Measurements from ENCODE around the gene TMC4.
A peak's percentile ranks its signal among the peaks of the same experiment; 100 is the strongest.
"Not testable (repeated sequence)": the region's sequence is repeated elsewhere in the genome, so short reads cannot be mapped to it uniquely, and the experiment has no call there.

Gene TMC4

GRCh38 chr19:54178581-54179261, 5.8 kb upstream of the TMC4 start:
- no peak for DNase-seq

DNA sequence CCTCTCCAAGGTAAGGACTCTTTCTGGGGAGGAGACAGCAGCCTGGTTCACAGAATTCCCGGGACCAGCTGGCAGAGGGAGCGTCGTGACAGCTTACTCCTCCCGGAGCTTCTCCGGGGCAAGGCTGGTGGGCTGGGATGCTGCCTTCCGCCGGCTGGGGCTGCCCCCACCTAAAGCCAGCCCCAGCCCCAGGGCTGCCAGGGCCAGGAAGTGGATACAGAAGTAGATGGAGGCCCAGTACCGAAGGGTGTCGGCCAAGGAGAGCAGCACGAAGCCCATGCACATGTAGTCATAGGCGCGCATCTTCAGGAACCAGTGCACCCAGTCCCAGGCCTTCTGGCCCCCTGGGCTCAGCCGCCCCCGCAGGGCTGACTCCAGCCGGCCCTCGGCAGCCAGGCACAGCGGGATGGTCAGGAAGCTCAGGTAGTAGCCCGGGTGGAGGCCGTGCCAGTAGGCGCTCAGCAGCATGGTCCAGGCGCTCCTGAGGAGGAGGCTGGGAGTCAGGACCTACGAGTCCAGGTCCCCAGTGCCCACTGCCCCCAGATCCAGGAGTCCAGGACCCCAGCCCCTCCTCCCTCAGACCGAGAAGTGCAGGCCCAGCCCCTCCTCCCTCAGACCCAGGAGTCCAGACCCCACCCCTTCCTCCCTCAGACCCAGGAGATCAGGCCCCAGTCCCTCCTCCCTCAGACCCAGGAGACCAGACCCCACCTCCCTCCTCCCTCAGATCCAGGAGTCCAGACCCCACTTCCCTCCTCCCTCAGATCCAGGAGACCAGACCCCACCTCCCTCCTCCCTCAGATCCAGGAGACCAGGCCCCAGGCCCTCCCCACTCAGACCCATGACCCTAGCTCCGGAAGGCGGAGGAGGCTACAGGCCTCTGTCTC, 1.2 kb upstream of the TMC4 start:
- no peak for DNase-seq

GRCh38 chr19:54173359-54173699, 369 bp upstream of the TMC4 start:
- no peak for DNase-seq

GRCh38 chr19:54171736-54172431, 1.1 kb downstream of the TMC4 start:
- not testable (repeated sequence) for DNase-seq

DNA sequence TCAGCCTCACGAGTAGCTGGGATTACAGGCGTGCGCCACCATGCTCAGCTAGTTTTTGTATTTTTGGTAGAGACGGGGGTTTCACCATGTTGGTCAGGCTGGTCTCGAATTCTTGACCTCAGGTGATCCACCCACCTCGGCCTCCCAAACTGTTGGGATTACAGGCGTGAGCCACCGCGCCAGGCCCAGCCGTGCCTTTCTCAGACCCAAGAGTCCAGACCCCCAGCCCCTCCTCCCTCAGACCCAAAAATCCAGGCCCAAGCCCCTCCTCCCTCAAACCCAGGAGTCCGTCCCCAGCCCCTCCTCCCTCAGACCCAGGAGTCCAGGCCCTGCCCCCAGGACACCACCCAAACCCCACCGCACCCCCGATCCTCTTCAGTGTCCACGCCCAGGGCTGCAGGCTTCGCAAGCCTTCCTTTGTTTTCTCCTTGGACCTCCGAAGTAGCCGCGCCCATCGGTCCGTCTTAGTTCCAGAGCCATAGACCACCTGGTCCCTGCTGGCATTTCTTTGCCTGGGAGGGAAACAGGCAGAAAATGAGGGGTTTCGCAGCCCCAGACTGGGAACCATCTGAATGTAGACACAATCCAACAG, 3.7 kb downstream of the TMC4 start:
- DNase-seq, result no peak

- peak; percentile 79 for DNase-seq
These were observed 4.6 kb downstream of the TMC4 start for GRCh38 chr19:54168174-54168917.

GRCh38 chr19:54165222-54165621, 7.7 kb downstream of the TMC4 start:
- DNase-seq, result no peak

DNA sequence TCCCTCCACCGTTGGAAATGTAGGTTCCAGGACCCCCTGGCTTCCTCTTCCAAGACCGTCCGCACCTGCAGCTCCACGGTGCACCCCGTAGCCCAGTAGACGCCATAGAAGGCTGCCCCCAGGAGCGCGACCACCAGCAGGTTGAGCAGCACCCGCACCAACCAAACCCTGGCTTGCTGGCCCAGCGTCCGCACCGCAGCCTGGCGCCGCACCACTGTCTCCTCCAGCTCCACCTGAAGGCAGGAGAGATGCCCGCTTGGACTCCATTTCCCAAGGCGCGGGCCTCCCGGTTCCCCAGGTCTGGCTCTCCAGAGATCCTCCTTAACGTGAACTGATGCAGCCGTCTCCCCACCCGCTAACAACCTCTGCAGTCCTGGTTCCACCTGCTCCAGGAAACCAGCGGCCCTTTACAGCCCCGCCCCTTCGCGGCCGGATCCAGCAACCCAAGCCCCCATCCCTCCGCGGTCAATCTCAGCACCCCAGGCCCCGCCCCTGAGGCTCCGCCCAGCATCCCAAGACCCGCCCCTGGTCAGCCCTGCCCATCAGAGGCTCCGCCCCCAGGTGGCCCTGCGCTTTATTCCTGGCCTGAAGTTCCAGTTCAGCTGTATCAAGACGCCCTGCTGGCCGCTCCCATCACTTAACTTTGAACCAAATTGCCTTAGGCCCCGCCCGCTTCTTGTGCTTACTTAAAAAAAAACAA, 8.4 kb downstream of the TMC4 start:
- DNase-seq, result peak; percentile 65

DNA sequence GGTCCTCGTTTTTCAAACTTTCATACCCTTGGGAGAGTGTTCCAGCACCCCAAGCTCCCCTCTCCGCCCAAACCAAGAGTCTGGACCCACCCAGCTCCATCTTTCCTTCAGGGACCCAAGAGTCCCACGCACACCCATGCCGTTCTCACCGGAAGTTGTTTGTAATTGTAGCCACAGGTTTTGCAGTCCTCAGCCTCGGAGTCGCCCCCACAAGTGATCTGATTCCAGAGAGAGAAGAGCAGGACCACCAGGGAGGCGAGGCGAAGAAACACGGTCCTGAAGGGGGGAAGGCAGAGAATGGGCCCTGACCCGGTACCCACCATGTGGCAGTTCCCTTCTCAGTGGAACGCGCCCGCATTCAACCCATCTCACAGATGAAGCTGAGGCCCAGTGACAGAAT, 10.1 kb downstream of the TMC4 start:
- DNase-seq, result no peak

- DNase-seq, result peak; percentile 70
These were observed 10.6 kb downstream of the TMC4 start for GRCh38 chr19:54162241-54162805.

DNA sequence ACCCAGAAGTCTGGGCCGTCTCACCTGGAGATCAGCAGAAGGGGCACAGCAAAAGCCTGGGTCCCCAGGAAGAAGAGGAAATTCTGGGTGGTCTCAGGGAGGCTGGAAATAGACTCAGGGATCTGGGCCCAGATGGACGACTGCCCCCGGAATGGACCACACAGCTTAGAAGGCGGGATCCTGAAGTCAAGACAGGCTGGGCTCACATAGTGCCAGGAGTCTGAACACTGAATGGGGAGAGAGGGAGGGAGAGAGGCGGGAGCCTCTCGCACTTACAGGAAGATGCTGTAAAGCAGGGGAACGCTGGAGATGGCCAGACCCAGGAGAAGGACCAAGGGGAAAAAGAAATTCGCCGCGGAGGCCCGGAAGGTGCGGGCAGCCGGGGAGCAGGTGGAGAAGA, 12.1 kb downstream of the TMC4 start:
- DNase-seq, result no peak

GRCh38 chr19:54160182-54160811, 12.7 kb downstream of the TMC4 start:
- peak; percentile 33 for DNase-seq

- DNase-seq, result peak; percentile 100
These were observed 13.4 kb downstream of the TMC4 start, which contains the start of gene LENG1 for GRCh38 chr19:54159352-54160181. LENG1 (minus strand) TSS chr19:54159721; CDS start chr19:54159695, 26 bp downstream.

- DNase-seq, result no peak
These were observed 14.1 kb downstream of the TMC4 start for GRCh38 chr19:54158812-54159351.

DNA sequence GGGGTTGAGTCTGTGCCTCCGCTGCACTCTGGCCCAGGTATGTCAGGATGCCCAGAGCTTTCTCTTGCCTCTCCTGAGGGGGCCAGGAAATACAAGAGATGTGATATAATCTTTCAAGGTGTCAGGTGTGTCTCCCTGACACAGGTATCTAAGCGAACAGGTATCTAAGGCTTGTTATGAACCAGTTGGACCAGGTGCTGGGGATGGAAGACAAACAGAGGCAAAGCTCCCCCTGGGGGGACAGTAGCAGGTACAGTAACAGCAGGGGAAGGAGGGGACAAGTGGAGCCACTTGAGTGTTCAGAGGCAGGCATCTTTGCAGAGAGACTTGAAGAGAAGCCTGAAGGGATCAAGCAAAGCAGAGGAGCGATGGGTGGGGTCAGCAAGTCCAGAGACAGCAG, 16.0 kb downstream of the TMC4 start:
- no peak for DNase-seq

DNA sequence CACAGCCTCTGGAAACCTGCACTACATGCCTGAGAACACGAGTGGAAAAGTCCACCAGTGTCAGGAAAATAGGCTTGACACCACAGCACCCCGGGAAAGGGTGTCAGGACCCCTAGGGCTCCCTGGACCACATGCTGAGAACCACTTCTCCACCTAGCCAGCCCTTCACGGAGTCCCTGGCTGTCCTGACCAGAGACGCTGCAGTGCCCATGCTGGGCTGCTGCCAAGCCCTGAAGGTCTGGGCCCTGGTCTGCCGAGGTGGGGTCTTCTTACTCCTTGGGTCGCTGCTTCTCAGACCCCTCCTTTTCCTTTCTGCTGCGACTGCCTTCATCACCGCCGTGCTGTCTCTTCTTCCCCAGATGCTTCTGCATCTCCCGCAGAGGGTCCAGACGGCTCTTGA, 16.5 kb downstream of the TMC4 start:
- DNase-seq, result no peak

- DNase-seq, result no peak
These were observed 17.3 kb downstream of the TMC4 start for GRCh38 chr19:54155694-54156093.

- peak; percentile 65 for DNase-seq
These were observed 18.2 kb downstream of the TMC4 start for GRCh38 chr19:54154603-54155345.

Measured in fibroblast of skin of back (primary cell).